GM12878 (cell line): ENCODE results near the gene PLEKHA5. TPM values are rescaled to one million over a fixed set of nuclear protein-coding genes. Genes with fewer than 3 reads are reported as not detected.

Experiments used
- ATAC-seq: fragments of 200-7000 bp; cut with Tn5 transposase; 3 replicates; pipeline ENCODE4 v1.9.1; 2020; ENCODE audit warnings: mild to moderate bottlenecking, moderate library complexity
- BruUV-seq: library from RNA; stranded (reverse); fragments of 400-500 nt; replicated peaks from 2 replicates; lab custom pipeline; 2021; lab: Mats Ljungman, UMichigan
- CTCF ChIA-PET: fragments of 300-600 bp; sonication (Branson Sonifier 250); formaldehyde crosslinking; extraction: SDS; loops from one replicate; lab custom pipeline; 2021; ENCODE audit warnings: inconsistent platforms; lab: Yijun Ruan, JAX
- POLR2A ChIA-PET: fragments of 350-600 bp; formaldehyde crosslinking; extraction: SDS; loops from one replicate; lab custom pipeline; 2021; ENCODE audit warnings: inconsistent platforms; lab: Charles Lee
- RAD21 ChIA-PET: fragments of 300-600 bp; sonication (Branson Sonifier 250); formaldehyde crosslinking; loops from one replicate; lab custom pipeline; 2023; ENCODE audit warnings: antibody characterized with exemption; ENCODE audit not compliant: unreplicated experiment; lab: Charles Lee
- SMC1A ChIA-PET: fragments of 300-600 bp; sonication (Branson Sonifier 250); formaldehyde crosslinking; loops from one replicate; lab custom pipeline; 2023; ENCODE audit not compliant: unreplicated experiment, uncharacterized antibody; lab: Charles Lee
- DNase-seq: peaks from one replicate; pipeline ENCODE4 v3.0.0-alpha.2; 2011; ENCODE audit warnings: low read depth, low spot score
- FAIRE-seq: peaks from 3 replicates; lab custom pipeline; 2011; peaks lifted over from hg19 to GRCh38; lab: Jason Lieb, UNC
- H2AFZ ChIP-seq: 2 replicates; pipeline ENCODE4 v1.6.0; 2011; ENCODE audit warnings: low read depth, low read length, control low read depth; ENCODE audit not compliant: control insufficient read depth
- H3K27ac ChIP-seq: 2 replicates; pipeline ENCODE4 v1.5.1; 2011; ENCODE audit warnings: control low read depth; ENCODE audit not compliant: control insufficient read depth, insufficient read depth
- H3K27me3 ChIP-seq, 2 experiments: replicated peaks in 1 of 2; 2 replicates each; pipeline versions ENCODE4 v1.6.0 to v1.6.1; 2011; ENCODE audit warnings: low read length in 1 of 2; ENCODE audit not compliant: control insufficient read depth in 2 of 2, insufficient read depth in 2 of 2
- H3K36me3 ChIP-seq, 2 experiments: 2 replicates each; pipeline ENCODE4 v1.5.1; 2011; ENCODE audit warnings: low read length in 1 of 2; ENCODE audit not compliant: control insufficient read depth in 2 of 2, insufficient read depth in 2 of 2
- H3K4me1 ChIP-seq: 2 replicates; pipeline ENCODE4 v1.6.1; 2011; ENCODE audit warnings: mild to moderate bottlenecking, low read length, moderate library complexity, mixed read lengths; ENCODE audit not compliant: control insufficient read depth, insufficient read depth
- H3K4me2 ChIP-seq: 2 replicates; pipeline ENCODE4 v1.6.0; 2011; ENCODE audit warnings: control low read depth; ENCODE audit not compliant: control insufficient read depth, insufficient read depth
- H3K4me3 ChIP-seq: fragments of 200-600 bp; sonication (generic); 2 replicates; pipeline ENCODE4 v1.5.1; 2016
- H3K79me2 ChIP-seq: 2 replicates; pipeline ENCODE4 v1.6.0; 2011; ENCODE audit warnings: low read length; ENCODE audit not compliant: control insufficient read depth, insufficient read depth
- H3K9ac ChIP-seq: 2 replicates; pipeline ENCODE4 v1.8.0; 2011; ENCODE audit warnings: low read length, control low read depth, mixed read lengths; ENCODE audit not compliant: control insufficient read depth, insufficient read depth
- H3K9me3 ChIP-seq: replicated peaks from 3 replicates; pipeline ENCODE4 v1.5.1; 2011; ENCODE audit warnings: mild to moderate bottlenecking, low read length; ENCODE audit not compliant: control insufficient read depth, insufficient read depth
- H4K20me1 ChIP-seq: 2 replicates; pipeline ENCODE4 v1.6.0; 2011; ENCODE audit not compliant: control insufficient read depth, insufficient read depth
- CEBPZ ChIP-seq: fragments of 150-350 bp; IDR thresholded peaks from 2 replicates; pipeline ENCODE4 v1.6.1; 2016; ENCODE audit warnings: low read depth, low read length
- CREB1 ChIP-seq: IDR thresholded peaks from 2 replicates; pipeline ENCODE4 v1.6.1; 2012; ENCODE audit warnings: low read depth, mild to moderate bottlenecking, inconsistent platforms
- ETV6 ChIP-seq, 2 experiments: fragments of 450-650 bp in 1 of 2; IDR thresholded peaks in 1 of 2; conservative IDR thresholded peaks in 1 of 2; 2 replicates each; pipeline ENCODE4 v1.6.1; 2014; ENCODE audit warnings: antibody characterized with exemption in 1 of 2, borderline replicate concordance in 1 of 2, low read depth in 1 of 2, mild to moderate bottlenecking in 1 of 2, moderate library complexity in 1 of 2
- IKZF2 ChIP-seq, 2 experiments: fragments of 450-650 bp; IDR thresholded peaks; 2 replicates each; pipeline ENCODE4 v1.6.1; 2017; ENCODE audit warnings: mild to moderate bottlenecking in 2 of 2, moderate library complexity in 2 of 2
- MAX ChIP-seq: IDR thresholded peaks from 2 replicates; pipeline ENCODE4 v1.6.1; 2012; ENCODE audit warnings: low read depth, low read length, improper control_type of control experiment
- PML ChIP-seq: IDR thresholded peaks from 2 replicates; pipeline ENCODE4 v1.6.1; 2012; ENCODE audit warnings: low read length, inconsistent platforms
- POLR2AphosphoS2 ChIP-seq: IDR thresholded peaks from 2 replicates; pipeline ENCODE4 v1.6.1; 2011; ENCODE audit warnings: low read depth, mild to moderate bottlenecking, low read length, improper control_type of control experiment, moderate library complexity
- PRDM15 ChIP-seq: fragments of 450-650 bp; formaldehyde crosslinking; IDR thresholded peaks from 2 replicates; pipeline ENCODE4 v1.4.0; 2020; ENCODE audit warnings: mild to moderate bottlenecking, moderate library complexity
- RELB ChIP-seq: fragments of 450-650 bp; IDR thresholded peaks from 2 replicates; pipeline ENCODE4 v1.6.1; 2017; ENCODE audit warnings: low read depth, mild to moderate bottlenecking, moderate library complexity
- SMARCA5 ChIP-seq: fragments of 450-650 bp; IDR thresholded peaks from 2 replicates; pipeline ENCODE4 v1.6.1; 2017; ENCODE audit warnings: mild to moderate bottlenecking
- WGBS: methylation state at CpG from one replicate; pipeline ENCODE4 v1.1.6; 2016; ENCODE audit warnings: low lambda C conversion rate; ENCODE audit not compliant: insufficient replicate concordance, insufficient coverage; ENCODE audit errors: missing lambda C conversion rate; 5-methylcytosine and 5-hydroxymethylcytosine counted together
- in situ Hi-C: fragments of 300-500 bp; cut with MboI; formaldehyde crosslinking; loops from 9 replicates; pipeline ENCODE4 v1.14.3; 2018; ENCODE audit warnings: mixed read lengths
- intact Hi-C: fragments of 100-400 bp; cut with micrococcal nuclease; formaldehyde crosslinking; loops from one replicate; pipeline ENCODE4 v1.14.2; 2022; ENCODE audit not compliant: unreplicated experiment
- polyA plus RNA-seq, 11 experiments: library from polyadenylated mRNA; depleted of rRNA in 4 of 11; unstranded in 6 of 11; stranded (reverse) in 5 of 11; fragments of >200 nt; fragmentation: Nextera tagmentation in 4 of 11; fragmentation: Illumina TruSeq in 1 of 11; extraction: Ambion mirVana in 4 of 11; extraction: Trizol in 1 of 11; gene quantifications; 1 replicate in 1 of 11; 2 replicates in 10 of 11; pipeline versions ENCODE4 v1.2.1 to v1.2.3, GENCODE V29; 2011 to 2016; ENCODE audit warnings: inconsistent platforms in 2 of 11, missing spikeins in 2 of 11, low read depth in 1 of 11
- total RNA-seq, 4 experiments: library from RNA; depleted of rRNA in 3 of 4; stranded (reverse); fragments of >200 nt in 3 of 4; fragmentation: Illumina TruSeq in 1 of 4; extraction: Trizol in 1 of 4; gene quantifications; 2 replicates each; pipeline versions ENCODE4 v1.2.1 to v1.2.3, GENCODE V29; 2013 to 2021

PLEKHA5 gene
- total and polyA plus RNA-seq, 10 of the 15 experiments (the other 5 are each of a cell fraction or from before 2014, with no cell fraction given), result 0.09 to 0.33 (median 0.18) TPM; not detected in 3

GRCh38 chr12:19394385-19394784 is 264.9 kb downstream of the PLEKHA5 start:
- DNase-seq (no peak), ATAC-seq (no peak), FAIRE-seq (no peak)
- WGBS, result 46% methylated on average over 2 of the region's 2 CpGs
- SMC1A ChIA-PET, result no interaction called here
- intact Hi-C loops, result no loop called here
- CTCF ChIA-PET, result no interaction called here
- no peaks in the 10 kb centered on the region for H3K79me2 ChIP-seq
- no peaks in the 10 kb centered on the region for H4K20me1 ChIP-seq
- no peaks in the 10 kb centered on the region for H3K36me3 ChIP-seq
- no TSS peak for BruUV-seq
- H3K27ac ChIP-seq, result no peak overlapping the region
- H3K4me2 ChIP-seq, result no peak overlapping the region
- H3K27me3 ChIP-seq, result no peaks in the 10 kb centered on the region
- in situ Hi-C loops, result no loop called here
- no peak overlapping the region for H3K9ac ChIP-seq
- H3K9me3 ChIP-seq, result no peaks in the 10 kb centered on the region
- RAD21 ChIA-PET, result no interaction called here
- H2AFZ ChIP-seq, result no peak overlapping the region
- no peaks in the 10 kb centered on the region for H3K4me1 ChIP-seq
- no peak overlapping the region for H3K4me3 ChIP-seq
- POLR2A ChIA-PET, result no interaction called here
- TF ChIP-seq PRDM15 (CRISPR knock-in tag), result no peak
- TF ChIP-seq RELB, result no peak
- TF ChIP-seq IKZF2 (IDR thresholded peaks at IDR 0.05), result no peak
- no peak for TF ChIP-seq ETV6 (conservative IDR thresholded peaks at IDR 0.05 in 1 of 2, IDR thresholded peaks at IDR 0.05 in 1 of 2; ENCODE audit: borderline replicate concordance in 1 of 2, low read depth in 1 of 2)
- TF ChIP-seq CREB1, result no peak
- TF ChIP-seq MAX, result no peak
- no peak for TF ChIP-seq POLR2AphosphoS2
- no peak for TF ChIP-seq PML
- no peak for TF ChIP-seq SMARCA5
- TF ChIP-seq CEBPZ, result no peak
